Fibroblast of skin of abdomen (primary cell): Measurements from ENCODE around the gene TRA2B.
A peak's percentile ranks its signal among the peaks of the same experiment; 100 is the strongest.

ENCODE experiments used
- DNase-seq: peaks from one replicate; pipeline ENCODE4 v3.0.0-alpha.2; 2013

Gene TRA2B

GRCh38 chr3:185950728-185951127 lies 12.9 kb upstream of the TRA2B start:
- DNase-seq: no peak

GRCh38 chr3:185949515-185949914 lies 11.7 kb upstream of the TRA2B start:
- DNase-seq: no peak

GRCh38 chr3:185948292-185948691 lies 10.5 kb upstream of the TRA2B start:
- no peak for DNase-seq

- DNase-seq: no peak
Measured at GRCh38 chr3:185943760-185944106, 5.9 kb upstream of the TRA2B start.

- peak; percentile 68 for DNase-seq
Measured at GRCh38 chr3:185942907-185943759, 5.3 kb upstream of the TRA2B start.

GRCh38 chr3:185942396-185942795 lies 4.6 kb upstream of the TRA2B start:
- no peak for DNase-seq

- no peak for DNase-seq
Measured at GRCh38 chr3:185940951-185941350, 3.1 kb upstream of the TRA2B start.

GRCh38 chr3:185939721-185940120 lies 1.9 kb upstream of the TRA2B start:
- no peak for DNase-seq

- DNase-seq: peak; percentile 92
Measured at GRCh38 chr3:185936814-185937688, 763 bp downstream of the TRA2B start.

GRCh38 chr3:185936273-185936629 lies 1.6 kb downstream of the TRA2B start:
- DNase-seq: no peak

- DNase-seq: peak; percentile 45
Measured at GRCh38 chr3:185935465-185936272, 2.1 kb downstream of the TRA2B start.

GRCh38 chr3:185934767-185935464 lies 2.9 kb downstream of the TRA2B start:
- DNase-seq: peak; percentile 51

- no peak for DNase-seq
Measured at GRCh38 chr3:185934174-185934557, 3.6 kb downstream of the TRA2B start.

- no peak for DNase-seq
Measured at GRCh38 chr3:185933374-185934173, 4.2 kb downstream of the TRA2B start.

GRCh38 chr3:185931777-185932612 lies 5.8 kb downstream of the TRA2B start:
- DNase-seq: no peak

- DNase-seq: no peak
Measured at GRCh38 chr3:185930393-185931107, 7.3 kb downstream of the TRA2B start.

GRCh38 chr3:185929192-185930151 lies 8.3 kb downstream of the TRA2B start:
- DNase-seq: no peak

GRCh38 chr3:185928496-185928895 lies 9.3 kb downstream of the TRA2B start:
- DNase-seq: no peak
